ACC112 (cell line): ENCODE data around the gene PRKCQ.

ENCODE experiments used
- H2AFZ ChIP-seq: fragments of 200-600 bp; sonication (generic); one replicate; pipeline ENCODE4 v1.6.0; 2017; ENCODE audit warnings: antibody characterized with exemption, low read length; ENCODE audit not compliant: unreplicated experiment
- H3K27ac ChIP-seq: fragments of 200-600 bp; sonication (generic); 2 replicates; pipeline ENCODE4 v1.5.1; 2014; ENCODE audit warnings: low read depth, mild to moderate bottlenecking, antibody characterized with exemption, low read length, moderate library complexity
- H3K27me3 ChIP-seq: fragments of 200-600 bp; sonication (generic); 2 replicates; pipeline ENCODE4 v1.6.1; 2014; ENCODE audit warnings: mild to moderate bottlenecking, antibody characterized with exemption, low read length, moderate library complexity, mixed read lengths; ENCODE audit not compliant: insufficient read depth
- H3K36me3 ChIP-seq: fragments of 200-600 bp; sonication (generic); 2 replicates; pipeline ENCODE4 v1.6.1; 2016; ENCODE audit warnings: mild to moderate bottlenecking, antibody characterized with exemption, low read length, moderate library complexity, mixed read lengths; ENCODE audit not compliant: insufficient read depth
- H3K4me1 ChIP-seq: fragments of 200-600 bp; sonication (generic); one replicate; pipeline ENCODE4 v1.6.1; 2016; ENCODE audit warnings: low read length, mixed read lengths; ENCODE audit not compliant: insufficient read depth, unreplicated experiment, control insufficient read depth
- H3K4me3 ChIP-seq: fragments of 200-600 bp; sonication (generic); 2 replicates; pipeline ENCODE4 v1.5.1; 2014; ENCODE audit warnings: mild to moderate bottlenecking, low read depth, low read length
- H3K79me2 ChIP-seq: fragments of 200-600 bp; sonication (generic); one replicate; pipeline ENCODE4 v1.6.0; 2016; ENCODE audit warnings: low read length; ENCODE audit not compliant: control insufficient read depth, unreplicated experiment, insufficient read depth

PRKCQ gene

GRCh38 chr10:6494442-6494819, 85.6 kb downstream of the PRKCQ start:
- Histone ChIP-seq H3K36me3 (no peaks in the 10 kb centered on the region), H2AFZ (no peak overlapping the region), H3K79me2 (no peaks in the 10 kb centered on the region), H3K27me3 (peaks cover 56% of the 10 kb centered on the region), H3K27ac (no peak overlapping the region), H3K4me1 (no peaks in the 10 kb centered on the region), H3K4me3 (no peak overlapping the region)

DNA sequence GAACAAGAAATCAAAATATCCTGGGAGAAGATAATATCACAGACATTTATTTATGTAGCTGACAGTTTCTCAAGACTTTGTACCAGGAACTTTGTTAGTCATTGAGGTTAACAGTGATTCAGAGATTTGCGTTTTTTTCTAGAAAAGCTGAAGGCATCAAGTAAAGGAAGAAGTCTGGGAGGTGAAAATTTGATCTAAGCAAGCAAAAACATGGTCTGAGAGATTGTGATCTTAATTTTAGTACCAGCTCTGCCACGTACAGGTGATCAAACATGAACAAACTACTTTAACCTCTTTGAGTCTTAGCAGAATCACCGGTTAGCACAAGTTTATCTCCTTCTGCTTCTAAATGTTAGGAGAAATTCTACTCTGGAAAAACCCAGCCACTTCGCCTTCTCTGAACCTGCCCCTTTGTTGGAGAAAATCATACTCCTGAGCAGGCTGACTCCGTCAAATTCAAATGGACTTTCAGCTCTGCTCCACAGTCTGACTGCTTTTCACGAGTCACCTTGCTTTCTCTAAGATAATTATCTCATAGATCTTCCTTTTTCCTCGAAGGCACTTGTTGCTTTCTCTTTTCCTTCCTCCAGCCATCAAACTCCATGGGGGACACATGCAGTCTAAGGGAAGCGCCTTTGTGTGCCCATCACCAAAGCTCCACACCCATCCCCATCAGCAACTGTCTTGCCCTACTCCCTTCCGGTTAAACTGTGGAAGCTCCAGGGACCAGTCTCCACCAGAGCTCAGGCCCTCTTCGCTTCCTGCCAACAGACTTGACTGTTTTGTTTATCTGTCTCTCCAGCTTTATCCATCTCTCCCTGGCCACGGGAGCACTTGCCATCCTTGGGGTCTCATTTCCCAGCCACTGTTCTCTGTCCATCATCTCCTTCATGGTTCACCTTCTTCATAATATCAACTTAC, 86.3 kb downstream of the PRKCQ start:
- H3K36me3 ChIP-seq: no peaks in the 10 kb centered on the region
- H3K4me3 ChIP-seq: no peak overlapping the region
- no peak overlapping the region for H3K27ac ChIP-seq
- H2AFZ ChIP-seq: no peak overlapping the region
- H3K79me2 ChIP-seq: no peaks in the 10 kb centered on the region
- no peaks in the 10 kb centered on the region for H3K4me1 ChIP-seq
- peaks cover 54% of the 10 kb centered on the region for H3K27me3 ChIP-seq

DNA sequence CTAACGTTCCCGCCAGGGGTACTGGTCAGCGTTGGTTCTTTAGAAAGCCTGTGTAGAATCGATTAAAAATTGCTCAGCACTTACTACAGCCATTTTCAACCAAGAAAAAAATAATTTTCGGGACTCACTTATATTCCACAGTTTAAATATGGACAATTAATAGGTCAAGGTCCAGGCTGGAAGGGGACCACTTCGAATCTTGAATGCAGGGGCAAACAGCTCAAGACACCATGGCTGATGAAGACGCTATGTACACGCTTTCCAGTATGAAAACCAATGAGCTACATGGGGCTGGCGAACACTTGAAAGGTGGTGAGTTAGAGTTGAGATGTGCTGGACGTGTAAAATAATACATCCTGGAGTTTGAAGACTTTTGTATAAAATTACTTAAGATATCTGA, 87.2 kb downstream of the PRKCQ start:
- Histone ChIP-seq H3K79me2 (no peaks in the 10 kb centered on the region), H3K4me3 (no peak overlapping the region), H3K36me3 (no peaks in the 10 kb centered on the region), H3K27ac (no peak overlapping the region), H3K4me1 (no peaks in the 10 kb centered on the region), H2AFZ (no peak overlapping the region), H3K27me3 (peaks cover 49% of the 10 kb centered on the region)

DNA sequence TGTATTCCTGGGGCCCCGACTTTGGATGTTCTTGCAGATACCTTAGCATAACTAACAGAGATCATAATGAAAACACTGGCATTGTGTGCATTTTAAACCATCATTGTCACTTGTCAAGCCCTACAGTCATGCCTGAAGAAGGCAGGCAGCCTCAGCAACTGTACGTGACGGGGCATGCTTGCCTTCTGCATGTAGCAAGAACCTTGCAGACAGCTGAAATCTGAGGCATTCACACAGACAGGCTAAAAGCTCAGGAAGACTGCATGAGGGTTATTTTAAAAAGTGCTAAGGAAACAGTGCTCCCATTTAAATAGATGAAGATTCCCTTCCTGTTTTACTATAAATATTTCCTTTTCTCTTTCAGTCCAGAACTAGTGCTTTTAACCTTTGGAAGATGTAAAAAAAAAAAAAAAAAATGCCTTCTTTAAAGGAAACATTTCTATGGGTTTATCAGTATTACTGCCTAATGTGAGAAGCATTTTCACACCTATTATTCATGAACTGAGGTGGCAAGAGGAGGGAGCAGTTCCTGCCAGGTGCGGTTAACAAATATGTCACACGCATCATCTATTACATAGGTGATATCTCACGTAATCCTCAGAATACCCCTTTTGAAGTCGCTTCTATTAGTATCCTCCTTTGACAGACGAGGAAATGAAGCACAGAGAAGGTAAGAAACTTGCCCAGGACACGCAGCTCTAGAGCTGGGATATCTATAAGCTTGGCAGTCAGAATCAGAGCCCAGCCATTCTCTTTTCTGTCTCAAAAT, 88.1 kb downstream of the PRKCQ start:
- no peak overlapping the region for H2AFZ ChIP-seq
- H3K27ac ChIP-seq: no peak overlapping the region
- H3K36me3 ChIP-seq: no peaks in the 10 kb centered on the region
- H3K4me3 ChIP-seq: no peak overlapping the region
- no peaks in the 10 kb centered on the region for H3K79me2 ChIP-seq
- H3K4me1 ChIP-seq: no peaks in the 10 kb centered on the region
- H3K27me3 ChIP-seq: peaks cover 43% of the 10 kb centered on the region

DNA sequence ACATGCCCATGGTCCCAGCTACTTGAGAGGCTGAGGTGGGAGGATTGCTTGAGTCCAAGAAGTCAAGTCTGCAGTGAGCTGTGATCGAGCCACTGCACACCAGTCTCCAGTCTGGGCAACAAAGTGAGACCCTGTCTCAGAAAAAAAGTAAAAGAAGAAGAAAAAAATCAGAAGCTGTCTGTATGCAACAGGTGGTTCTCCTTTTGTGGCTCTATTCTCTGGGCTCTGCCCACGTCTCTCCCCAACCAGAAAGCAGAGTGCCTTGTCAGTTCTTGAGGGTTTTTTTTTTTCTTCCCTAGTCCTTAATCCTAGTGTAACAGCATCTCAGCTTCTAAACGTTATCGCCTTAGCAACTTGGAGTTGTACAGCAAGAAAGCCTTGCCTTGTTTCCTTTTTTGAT, 89.5 kb downstream of the PRKCQ start:
- H3K79me2 ChIP-seq: no peaks in the 10 kb centered on the region
- H3K27ac ChIP-seq: no peak overlapping the region
- no peak overlapping the region for H2AFZ ChIP-seq
- no peaks in the 10 kb centered on the region for H3K36me3 ChIP-seq
- peaks cover 39% of the 10 kb centered on the region for H3K27me3 ChIP-seq
- H3K4me1 ChIP-seq: no peaks in the 10 kb centered on the region
- no peak overlapping the region for H3K4me3 ChIP-seq

DNA sequence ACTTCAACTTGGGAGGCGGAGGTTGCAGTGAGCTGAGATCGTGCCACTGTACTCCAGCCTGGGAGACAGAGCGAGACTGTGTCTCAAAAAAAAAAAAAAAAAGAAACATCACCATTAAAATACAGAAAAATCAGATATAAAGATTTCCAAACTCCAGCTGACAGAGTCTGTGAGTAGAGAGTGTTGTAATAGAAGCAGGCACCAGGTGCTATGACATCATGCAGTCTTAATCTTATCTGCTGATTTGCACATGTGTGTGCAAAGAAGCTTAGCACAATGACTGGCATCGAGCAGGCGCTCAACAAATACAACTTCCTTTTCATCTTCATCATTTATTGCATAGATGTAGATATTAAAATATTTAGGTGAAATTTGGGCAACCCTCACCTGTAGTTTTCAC, 92.2 kb downstream of the PRKCQ start:
- no peaks in the 10 kb centered on the region for H3K79me2 ChIP-seq
- H3K27ac ChIP-seq: no peak overlapping the region
- H3K27me3 ChIP-seq: peaks cover 35% of the 10 kb centered on the region
- H3K4me1 ChIP-seq: no peaks in the 10 kb centered on the region
- no peak overlapping the region for H2AFZ ChIP-seq
- H3K36me3 ChIP-seq: no peaks in the 10 kb centered on the region
- no peak overlapping the region for H3K4me3 ChIP-seq

- Histone ChIP-seq H3K4me3 (no peak overlapping the region), H2AFZ (no peak overlapping the region), H3K27ac (no peak overlapping the region), H3K4me1 (no peaks in the 10 kb centered on the region), H3K79me2 (no peaks in the 10 kb centered on the region), H3K27me3 (peaks cover 30% of the 10 kb centered on the region), H3K36me3 (no peaks in the 10 kb centered on the region)
Measured at GRCh38 chr10:6486309-6486708, 93.8 kb downstream of the PRKCQ start.

GRCh38 chr10:6482737-6483357, 97.2 kb downstream of the PRKCQ start:
- H3K4me1 ChIP-seq: no peaks in the 10 kb centered on the region
- no peak overlapping the region for H3K27ac ChIP-seq

GRCh38 chr10:6478722-6479121, 101.4 kb downstream of the PRKCQ start:
- Histone ChIP-seq H3K36me3 (no peaks in the 10 kb centered on the region), H3K79me2 (no peaks in the 10 kb centered on the region), H3K27me3 (peaks cover 42% of the 10 kb centered on the region), H2AFZ (no peak overlapping the region), H3K4me3 (no peak overlapping the region), H3K4me1 (no peaks in the 10 kb centered on the region), H3K27ac (no peak overlapping the region)

More at GRCh38 chr10:6482737-6483357, 97.2 kb downstream of the PRKCQ start:
- H3K27me3 ChIP-seq: peaks cover 42% of the 10 kb centered on the region
- no peaks in the 10 kb centered on the region for H3K36me3 ChIP-seq
- H3K4me3 ChIP-seq: no peak overlapping the region
- H3K79me2 ChIP-seq: no peaks in the 10 kb centered on the region
- no peak overlapping the region for H2AFZ ChIP-seq

- Histone ChIP-seq H3K27me3 (peaks cover 28% of the 10 kb centered on the region), H3K4me3 (no peak overlapping the region), H2AFZ (no peak overlapping the region), H3K36me3 (no peaks in the 10 kb centered on the region), H3K27ac (no peak overlapping the region), H3K79me2 (no peaks in the 10 kb centered on the region), H3K4me1 (no peaks in the 10 kb centered on the region)
Measured at GRCh38 chr10:6476989-6477388, 103.1 kb downstream of the PRKCQ start.
